H9 (cell line): ENCODE data around the gene GGT6. TPM values are rescaled to one million over a fixed set of nuclear protein-coding genes. Genes with fewer than 3 reads are reported as not detected.

Experiments used
- DNase-seq: peaks from one replicate; pipeline ENCODE4 v3.0.0-alpha.2; 2017
- H2AFZ ChIP-seq: one replicate; pipeline ENCODE4 v1.6.1; 2013; ENCODE audit warnings: mild to moderate bottlenecking, low read length, control low read depth, moderate library complexity
- H2AK5ac ChIP-seq: 2 replicates; pipeline ENCODE4 v1.6.1; 2013; ENCODE audit warnings: low read length, control low read depth, mixed read lengths; ENCODE audit not compliant: insufficient read length
- H2BK120ac ChIP-seq: one replicate; pipeline ENCODE4 v1.6.1; 2013; ENCODE audit warnings: low read depth, mild to moderate bottlenecking, low read length, control low read depth, inconsistent platforms; ENCODE audit not compliant: poor library complexity, severe bottlenecking
- H2BK12ac ChIP-seq: 2 replicates; pipeline ENCODE4 v1.6.1; 2013; ENCODE audit warnings: low read length, control low read depth, mixed read lengths, low read depth; ENCODE audit not compliant: insufficient read length
- H2BK15ac ChIP-seq: 2 replicates; pipeline ENCODE4 v1.6.1; 2013; ENCODE audit warnings: low read depth, low read length, control low read depth
- H2BK20ac ChIP-seq: one replicate; pipeline ENCODE4 v1.6.1; 2013; ENCODE audit warnings: low read depth, mild to moderate bottlenecking, low read length, control low read depth, inconsistent platforms; ENCODE audit not compliant: poor library complexity, severe bottlenecking
- H2BK5ac ChIP-seq: 2 replicates; pipeline ENCODE4 v1.6.1; 2013; ENCODE audit warnings: low read length, control low read depth, mixed read lengths; ENCODE audit not compliant: insufficient read length
- H3K14ac ChIP-seq: 2 replicates; pipeline ENCODE4 v1.6.1; 2013; ENCODE audit warnings: low read length, control low read depth; ENCODE audit not compliant: insufficient read depth
- H3K18ac ChIP-seq: 2 replicates; pipeline ENCODE4 v1.6.1; 2013; ENCODE audit warnings: low read depth, mild to moderate bottlenecking, mixed read lengths, low read length, control low read depth; ENCODE audit not compliant: insufficient read length
- H3K23ac ChIP-seq: 2 replicates; pipeline ENCODE4 v1.6.1; 2013; ENCODE audit warnings: low read length, control low read depth, mixed read lengths, low read depth; ENCODE audit not compliant: insufficient read length
- H3K23me2 ChIP-seq: 2 replicates; pipeline ENCODE4 v1.6.1; 2013; ENCODE audit warnings: low read depth, mild to moderate bottlenecking, mixed read lengths, low read length, control low read depth; ENCODE audit not compliant: insufficient read length, poor library complexity, severe bottlenecking
- H3K27ac ChIP-seq: 2 replicates; pipeline ENCODE4 v1.5.1; 2013; ENCODE audit warnings: low read length, control low read depth, mixed read lengths, low read depth; ENCODE audit not compliant: insufficient read length
- H3K27me3 ChIP-seq: 2 replicates; pipeline ENCODE4 v1.6.1; 2013; ENCODE audit warnings: low read length, control low read depth, inconsistent platforms; ENCODE audit not compliant: insufficient read depth
- H3K4ac ChIP-seq: 2 replicates; pipeline ENCODE4 v1.6.1; 2013; ENCODE audit warnings: low read depth, mild to moderate bottlenecking, control low read depth, inconsistent platforms, low read length, moderate library complexity
- H3K4me1 ChIP-seq: 2 replicates; pipeline ENCODE4 v1.6.1; 2013; ENCODE audit warnings: low read length, control low read depth, inconsistent platforms; ENCODE audit not compliant: insufficient read depth
- H3K4me2 ChIP-seq: 2 replicates; pipeline ENCODE4 v1.6.1; 2013; ENCODE audit warnings: low read length, control low read depth, mixed read lengths; ENCODE audit not compliant: insufficient read length, insufficient read depth
- H3K56ac ChIP-seq: 2 replicates; pipeline ENCODE4 v1.6.1; 2013; ENCODE audit warnings: low read depth, mild to moderate bottlenecking, mixed read lengths, low read length, control low read depth; ENCODE audit not compliant: insufficient read length
- H3K79me1 ChIP-seq: 2 replicates; pipeline ENCODE4 v1.6.1; 2013; ENCODE audit warnings: low read depth, mild to moderate bottlenecking, moderate library complexity, low read length, control low read depth, inconsistent platforms; ENCODE audit not compliant: insufficient read depth, poor library complexity, severe bottlenecking
- H3K79me2 ChIP-seq: 2 replicates; pipeline ENCODE4 v1.6.1; 2013; ENCODE audit warnings: low read length, control low read depth, inconsistent platforms; ENCODE audit not compliant: insufficient read depth
- H3K9ac ChIP-seq: 2 replicates; pipeline ENCODE4 v1.6.1; 2013; ENCODE audit warnings: low read length, control low read depth, mixed read lengths; ENCODE audit not compliant: insufficient read length; ENCODE audit errors: extremely low read depth
- H3K9me3 ChIP-seq: one replicate; pipeline ENCODE4 v1.6.1; 2013; ENCODE audit warnings: low read depth, low read length, inconsistent platforms; ENCODE audit not compliant: control insufficient read depth
- H3T11ph ChIP-seq: one replicate; pipeline ENCODE4 v1.6.1; 2013; ENCODE audit warnings: mild to moderate bottlenecking, low read length, control low read depth, inconsistent platforms
- H4K20me1 ChIP-seq: one replicate; pipeline ENCODE4 v1.6.1; 2013; ENCODE audit not compliant: control insufficient read depth, insufficient read length, insufficient read depth
- H4K5ac ChIP-seq: 2 replicates; pipeline ENCODE4 v1.6.1; 2013; ENCODE audit warnings: low read depth, mild to moderate bottlenecking, mixed read lengths, low read length, control low read depth; ENCODE audit not compliant: insufficient read length
- H4K8ac ChIP-seq: replicated peaks from 2 replicates; pipeline ENCODE4 v1.6.1; 2013; ENCODE audit warnings: low read length, control low read depth, mixed read lengths, low read depth; ENCODE audit not compliant: insufficient read length
- H4K91ac ChIP-seq: 2 replicates; pipeline ENCODE4 v1.6.1; 2013; ENCODE audit warnings: low read depth, mild to moderate bottlenecking, moderate library complexity, mixed read lengths, low read length, control low read depth; ENCODE audit not compliant: insufficient read length
- H3K27ac Mint-ChIP-seq, 3 experiments: 2 replicates in 2 of 3; 3 replicates in 1 of 3; pipeline ENCODE4 v1.8.0; 2020 to 2021; ENCODE audit warnings: mixed read lengths in 3 of 3, mild to moderate bottlenecking in 1 of 3, moderate library complexity in 1 of 3
- H3K27me3 Mint-ChIP-seq: 2 replicates; pipeline ENCODE4 v1.8.0; 2021; ENCODE audit warnings: low read depth, mild to moderate bottlenecking, moderate library complexity, mixed read lengths
- H3K36me3 Mint-ChIP-seq, 3 experiments: 2 replicates in 2 of 3; 3 replicates in 1 of 3; pipeline ENCODE4 v1.8.0; 2020 to 2021; ENCODE audit warnings: low read depth in 3 of 3, mixed read lengths in 3 of 3; ENCODE audit not compliant: insufficient read depth in 1 of 3
- H3K4me1 Mint-ChIP-seq, 2 experiments: 2 replicates each; pipeline ENCODE4 v1.8.0; 2020; ENCODE audit warnings: mixed read lengths in 2 of 2
- H3K4me3 Mint-ChIP-seq, 2 experiments: 2 replicates in 1 of 2; 3 replicates in 1 of 2; pipeline ENCODE4 v1.8.0; 2020 to 2021; ENCODE audit warnings: mild to moderate bottlenecking in 2 of 2, mixed read lengths in 2 of 2, moderate library complexity in 1 of 2
- H3K9me3 Mint-ChIP-seq, 2 experiments: 2 replicates in 1 of 2; 3 replicates in 1 of 2; pipeline ENCODE4 v1.8.0; 2020; ENCODE audit warnings: mild to moderate bottlenecking in 2 of 2, mixed read lengths in 2 of 2, moderate library complexity in 1 of 2
- WGBS: extraction: QIAGEN DNeasy Blood & Tissue Kit; methylation state at CpG from one replicate; pipeline ENCODE4 v1.1.7; 2013; ENCODE audit warnings: missing lambda C conversion rate, low lambda C conversion rate, mixed read lengths; ENCODE audit not compliant: insufficient read length; ENCODE audit errors: extremely low coverage; 5-methylcytosine and 5-hydroxymethylcytosine counted together
- total RNA-seq: library from RNA; stranded (reverse); gene quantifications from 2 replicates; pipeline ENCODE4 v1.2.1, GENCODE V29; 2021
- TF ChIP-seq, protein P1 (sequence below): fragments of 200-600 bp; sonication (generic); conservative IDR thresholded peaks from 3 replicates; pipeline ENCODE4 v1.8.0; 2021; ENCODE audit warnings: antibody characterized with exemption, mild to moderate bottlenecking

GGT6 gene
- total RNA-seq, 1 experiment from 2014 or later = 0.17 TPM

DNA sequence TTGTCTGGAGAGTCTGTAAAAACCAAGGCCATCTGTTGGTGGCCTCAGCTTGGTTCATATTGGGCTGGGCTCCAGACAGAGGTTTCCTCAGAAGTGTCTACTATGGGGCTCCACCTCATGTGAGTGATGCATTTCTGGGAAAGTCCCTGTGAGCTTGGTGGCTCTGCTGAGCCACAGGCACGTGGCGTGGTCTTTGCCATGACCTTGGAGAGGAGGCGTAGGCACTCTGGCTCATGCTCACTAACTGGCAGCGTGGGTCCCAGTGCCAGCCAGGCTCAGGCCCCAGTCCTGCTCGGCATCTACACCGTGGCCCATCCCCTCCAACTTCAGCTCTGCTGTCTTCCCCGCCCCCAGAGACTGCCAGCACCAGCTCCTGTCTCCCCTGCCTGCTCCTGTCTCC lies 13.3 kb upstream of the GGT6 start:
- Histone ChIP-seq H3K79me1 (no peaks in the 10 kb centered on the region), H3K79me2 (no peaks in the 10 kb centered on the region), H3K56ac (no peak overlapping the region), H2BK120ac (no peak overlapping the region), H3K27me3 (no peaks in the 10 kb centered on the region), H2BK20ac (no peak overlapping the region), H4K8ac (no peak overlapping the region), H2BK15ac (no peak overlapping the region), H3T11ph (no peak overlapping the region), H2AK5ac (no peak overlapping the region), H3K4ac (no peak overlapping the region), H3K27ac (no peak overlapping the region), H3K23me2 (no peaks in the 10 kb centered on the region), H2BK5ac (no peak overlapping the region), H3K9me3 (no peaks in the 10 kb centered on the region), H3K9ac (no peak overlapping the region), H3K14ac (no peak overlapping the region; the same call in 1 of the 2 replicates), H4K20me1 (no peaks in the 10 kb centered on the region), H4K5ac (no peak overlapping the region), H2BK12ac (no peak overlapping the region), H2AFZ (no peak overlapping the region), H3K4me1 (peaks cover 5% of the 10 kb centered on the region; the same call in 1 of the 2 replicates), H3K23ac (no peak overlapping the region), H4K91ac (no peak overlapping the region), H3K18ac (no peak overlapping the region), H3K4me2 (no peak overlapping the region)
- H3K4me1 Mint-ChIP-seq = peaks cover 28 to 50% of the 10 kb centered on the region in 2 experiments
- no peak for DNase-seq
- H3K4me3 Mint-ChIP-seq = no peak overlapping the region
- WGBS = no CpG with 5 or more reads among the region's 7 CpGs
- no peak overlapping the region for H3K27ac Mint-ChIP-seq
- H3K9me3 Mint-ChIP-seq = peaks cover 0 to 3% of the 10 kb centered on the region in 2 experiments; a peak in 2 of 5 replicates
- H3K36me3 Mint-ChIP-seq = peaks cover 0 to 6% (median 0%) of the 10 kb centered on the region in 3 experiments; a peak in 1 of 7 replicates
- TF ChIP-seq, protein P1, sequence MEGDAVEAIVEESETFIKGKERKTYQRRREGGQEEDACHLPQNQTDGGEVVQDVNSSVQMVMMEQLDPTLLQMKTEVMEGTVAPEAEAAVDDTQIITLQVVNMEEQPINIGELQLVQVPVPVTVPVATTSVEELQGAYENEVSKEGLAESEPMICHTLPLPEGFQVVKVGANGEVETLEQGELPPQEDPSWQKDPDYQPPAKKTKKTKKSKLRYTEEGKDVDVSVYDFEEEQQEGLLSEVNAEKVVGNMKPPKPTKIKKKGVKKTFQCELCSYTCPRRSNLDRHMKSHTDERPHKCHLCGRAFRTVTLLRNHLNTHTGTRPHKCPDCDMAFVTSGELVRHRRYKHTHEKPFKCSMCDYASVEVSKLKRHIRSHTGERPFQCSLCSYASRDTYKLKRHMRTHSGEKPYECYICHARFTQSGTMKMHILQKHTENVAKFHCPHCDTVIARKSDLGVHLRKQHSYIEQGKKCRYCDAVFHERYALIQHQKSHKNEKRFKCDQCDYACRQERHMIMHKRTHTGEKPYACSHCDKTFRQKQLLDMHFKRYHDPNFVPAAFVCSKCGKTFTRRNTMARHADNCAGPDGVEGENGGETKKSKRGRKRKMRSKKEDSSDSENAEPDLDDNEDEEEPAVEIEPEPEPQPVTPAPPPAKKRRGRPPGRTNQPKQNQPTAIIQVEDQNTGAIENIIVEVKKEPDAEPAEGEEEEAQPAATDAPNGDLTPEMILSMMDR = no peak
- peaks cover 2% of the 10 kb centered on the region for H3K27me3 Mint-ChIP-seq
